Stimulated activated naive CD8-positive, alpha-beta T cell treated with anti-CD3 and anti-CD28 coated beads, Interleukin-15, Interleukin-2, amounts not matched to agents 100 U/mL and 50 U/mL, for 24 hours (primary cell): ENCODE data around the gene DCBLD1.
"Not testable (repeated sequence)": the region's sequence is repeated elsewhere in the genome, so short reads cannot be mapped to it uniquely, and the experiment has no call there.

Experiments
- ATAC-seq: fragments of 150-1000 bp; cut with Tn5 transposase; one replicate; pipeline ENCODE4 v1.10.0; 2021
- DNase-seq: peaks from one replicate; pipeline ENCODE4 v3.0.0; 2021

The DCBLD1 gene

GRCh38 chr6:117498159-117498558 lies 15.7 kb downstream of the DCBLD1 start:
- no peak for DNase-seq

GRCh38 chr6:117501722-117502121 lies 19.2 kb downstream of the DCBLD1 start:
- no peak for ATAC-seq
- no peak for DNase-seq

More at GRCh38 chr6:117498159-117498558, 15.7 kb downstream of the DCBLD1 start:
- ATAC-seq, result no peak

- ATAC-seq, result no peak
- DNase-seq, result no peak
Measured at GRCh38 chr6:117502580-117502979, 20.1 kb downstream of the DCBLD1 start.

GRCh38 chr6:117503211-117503610 lies 20.7 kb downstream of the DCBLD1 start:
- DNase-seq (no peak), ATAC-seq (no peak)

- ATAC-seq (no peak), DNase-seq (no peak)
Measured at GRCh38 chr6:117504478-117505144, 22.1 kb downstream of the DCBLD1 start.

- ATAC-seq (no peak), DNase-seq (no peak)
Measured at GRCh38 chr6:117505311-117505710, 22.8 kb downstream of the DCBLD1 start.

GRCh38 chr6:117506180-117506835 lies 23.8 kb downstream of the DCBLD1 start:
- ATAC-seq (no peak), DNase-seq (no peak)

- no peak for ATAC-seq
Measured at GRCh38 chr6:117506907-117507306, 24.4 kb downstream of the DCBLD1 start.

GRCh38 chr6:117508450-117508971 lies 26.0 kb downstream of the DCBLD1 start:
- DNase-seq (no peak), ATAC-seq (no peak)

More at GRCh38 chr6:117506907-117507306, 24.4 kb downstream of the DCBLD1 start:
- DNase-seq, result no peak

- DNase-seq (no peak), ATAC-seq (no peak)
Measured at GRCh38 chr6:117509021-117509420, 26.5 kb downstream of the DCBLD1 start.

GRCh38 chr6:117512056-117512828 lies 29.8 kb downstream of the DCBLD1 start:
- ATAC-seq (no peak), DNase-seq (no peak)

- no peak for ATAC-seq
- DNase-seq, result no peak
Measured at GRCh38 chr6:117512987-117513573, 30.6 kb downstream of the DCBLD1 start.

GRCh38 chr6:117513778-117514365 lies 31.4 kb downstream of the DCBLD1 start:
- no peak for ATAC-seq

GRCh38 chr6:117514655-117515054 lies 32.2 kb downstream of the DCBLD1 start:
- ATAC-seq (no peak), DNase-seq (no peak)

More at GRCh38 chr6:117513778-117514365, 31.4 kb downstream of the DCBLD1 start:
- no peak for DNase-seq

- DNase-seq (no peak), ATAC-seq (no peak)
Measured at GRCh38 chr6:117515326-117515725, 32.9 kb downstream of the DCBLD1 start.

- ATAC-seq, DNase-seq: not testable (repeated sequence)
Measured at GRCh38 chr6:117517995-117518394, 35.5 kb downstream of the DCBLD1 start.

- ATAC-seq, result no peak
- no peak for DNase-seq
Measured at GRCh38 chr6:117518870-117519269, 36.4 kb downstream of the DCBLD1 start.

- ATAC-seq (no peak), DNase-seq (no peak)
Measured at GRCh38 chr6:117520603-117521395, 38.3 kb downstream of the DCBLD1 start.

GRCh38 chr6:117521791-117522502 lies 39.5 kb downstream of the DCBLD1 start:
- ATAC-seq, result no peak
- DNase-seq, result no peak

- no peak for DNase-seq
- no peak for ATAC-seq
Measured at GRCh38 chr6:117525607-117526006, 43.1 kb downstream of the DCBLD1 start.
